GF-D8 (cell line): Measurements from ENCODE around the gene SNRNP70.
A peak's percentile ranks its signal among the peaks of the same experiment; 100 is the strongest.
"Not testable (repeated sequence)": the region's sequence is repeated elsewhere in the genome, so short reads cannot be mapped to it uniquely, and the experiment has no call there.

Source experiments
- DNase-seq: peaks from one replicate; lab custom pipeline; 2025; lab: John Stamatoyannopoulos, UW

SNRNP70 gene

DNA sequence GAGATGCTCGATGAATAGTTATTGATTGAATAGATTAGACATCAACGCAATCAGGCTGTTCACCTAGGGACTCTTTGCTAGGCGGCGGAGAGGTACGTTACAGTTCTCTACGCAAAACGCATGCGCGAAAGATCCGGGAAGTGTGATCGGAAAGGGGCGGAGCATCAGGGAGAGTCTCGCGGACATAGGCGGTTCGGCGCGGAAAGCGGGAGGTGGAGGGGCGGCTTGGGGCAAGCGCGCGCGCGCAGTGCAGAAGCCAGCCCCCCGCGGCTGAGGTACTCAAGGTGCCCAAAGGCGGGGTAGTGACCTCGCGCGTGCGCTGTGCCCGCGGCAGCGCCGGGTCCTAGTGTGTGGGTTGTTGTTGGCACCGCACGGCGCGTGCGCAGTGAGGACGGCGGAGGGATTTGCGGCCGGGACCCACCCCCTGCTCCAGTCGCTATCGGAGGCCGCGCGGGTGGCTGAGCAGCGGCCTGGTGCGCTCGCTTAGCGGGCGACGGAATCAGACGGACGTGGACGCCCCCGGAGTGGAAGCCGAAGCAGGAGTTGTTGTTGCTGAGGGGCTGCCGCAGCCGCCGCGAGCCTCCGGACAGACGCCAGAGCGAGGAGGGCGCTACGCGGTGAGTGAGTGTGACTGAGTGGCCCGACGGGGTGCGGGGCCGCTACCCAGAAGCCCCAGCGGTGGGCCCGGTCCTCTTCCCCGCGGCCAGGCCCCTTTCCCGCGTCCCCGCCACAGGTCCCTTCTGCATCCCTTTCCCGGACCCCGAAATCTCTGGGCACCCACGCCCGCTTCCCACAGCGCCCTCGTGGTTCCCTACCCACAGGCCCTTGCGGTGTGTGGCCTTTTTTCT lies at the start of gene SNRNP70:
SNRNP70 (plus strand) TSS at position 432 of the 848 bp plus-strand sequence. CDS start 964 bp downstream, outside the sequence.
- peak; percentile 96 for DNase-seq

- DNase-seq, result not testable (repeated sequence)
Observed at GRCh38 chr19:49036815-49037214, 48.4 kb upstream of the SNRNP70 start, which contains the start of gene CGB1. TSS of gene CGB1 (minus strand) at chr19:49036895. CDS start at chr19:49036711, 184 bp downstream.

DNA sequence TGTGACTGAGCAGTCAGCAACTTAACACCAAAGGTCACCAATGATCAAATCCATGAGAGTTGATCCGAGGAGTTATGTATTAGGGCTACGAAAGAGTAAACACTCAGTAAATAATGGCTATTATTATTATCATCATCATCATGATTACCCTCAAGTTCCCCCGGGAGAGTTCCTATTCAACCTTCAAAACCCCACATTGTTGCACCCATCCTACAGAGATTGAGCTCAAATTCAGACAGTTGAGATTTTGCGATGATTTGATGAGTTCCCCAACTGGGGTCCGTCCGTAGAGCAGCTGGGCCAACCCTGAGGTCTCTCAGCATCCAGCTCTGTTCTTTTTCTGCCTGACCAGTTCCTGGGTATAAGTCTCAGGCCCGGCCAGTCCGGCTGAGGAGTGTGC lies 47.1 kb upstream of the SNRNP70 start:
- not testable (repeated sequence) for DNase-seq

GRCh38 chr19:49038557-49039276 lies 46.5 kb upstream of the SNRNP70 start:
- not testable (repeated sequence) for DNase-seq

GRCh38 chr19:49039736-49040135 lies 45.5 kb upstream of the SNRNP70 start:
- DNase-seq, result not testable (repeated sequence)

GRCh38 chr19:49042177-49042576 lies 43.1 kb upstream of the SNRNP70 start:
- no peak for DNase-seq

DNA sequence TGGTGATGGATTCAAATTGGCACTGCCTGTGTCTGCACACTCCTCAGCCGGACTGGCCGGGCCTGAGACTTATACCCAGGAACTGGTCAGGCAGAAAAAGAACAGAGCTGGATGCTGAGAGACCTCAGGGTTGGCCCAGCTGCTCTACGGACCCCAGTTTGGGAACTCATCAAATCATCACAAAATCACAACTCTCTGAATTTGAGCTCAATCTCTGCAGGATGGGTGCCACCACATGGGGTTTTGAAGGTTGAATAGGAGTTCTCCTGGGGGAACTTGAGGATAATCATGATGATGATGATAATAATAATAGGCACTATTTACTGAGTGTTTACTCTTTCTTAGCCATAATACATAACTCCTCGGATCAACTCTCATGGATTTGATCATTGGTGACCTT lies 42.6 kb upstream of the SNRNP70 start:
- not testable (repeated sequence) for DNase-seq

DNA sequence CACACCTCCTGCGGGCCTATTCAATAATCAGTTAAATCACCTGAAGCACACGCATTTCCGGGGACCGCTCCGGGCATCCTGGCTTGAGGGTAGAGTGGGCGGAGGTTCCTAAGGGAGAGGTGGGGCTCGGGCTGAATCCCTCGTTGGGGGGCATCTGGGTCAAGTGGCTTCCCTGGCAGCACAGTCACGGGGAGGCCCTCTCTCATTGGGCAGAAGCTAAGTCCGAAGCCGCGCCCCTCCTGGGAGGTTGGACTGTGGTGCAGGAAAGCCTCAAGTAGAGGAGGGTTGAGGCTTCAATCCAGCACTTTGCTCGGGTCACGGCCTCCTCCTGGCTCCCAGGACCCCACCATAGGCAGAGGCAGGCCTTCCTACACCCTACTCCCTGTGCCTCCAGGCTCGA lies 41.7 kb upstream of the SNRNP70 start, which contains the start of gene CGB5:
CGB5 (plus strand) TSS at position 301 of the 400 bp plus-strand sequence. CDS start 362 bp downstream, outside the sequence.
- DNase-seq, result not testable (repeated sequence)

DNA sequence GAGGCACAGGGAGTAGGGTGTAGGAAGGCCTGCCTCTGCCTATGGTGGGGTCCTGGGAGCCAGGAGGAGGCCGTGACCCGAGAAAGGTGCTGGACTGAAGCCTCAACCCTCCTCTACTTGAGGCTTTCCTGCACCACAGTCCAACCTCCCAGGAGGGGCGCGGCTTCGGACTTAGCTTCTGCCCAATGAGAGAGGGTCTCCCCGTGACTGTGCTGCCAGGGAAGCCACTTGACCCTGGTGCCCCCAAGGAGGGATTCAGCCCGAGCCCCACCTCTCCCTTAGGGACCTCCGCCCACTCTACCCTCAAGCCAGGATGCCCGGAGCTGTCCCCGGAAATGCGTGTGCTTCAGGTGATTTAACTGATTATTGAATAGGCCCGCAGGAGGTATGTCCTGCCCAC lies 36.2 kb upstream of the SNRNP70 start, which contains the start of gene CGB8:
CGB8 (minus strand) TSS at position 101 of the 400 bp plus-strand sequence. CDS start 372 bp downstream, outside the sequence.
- DNase-seq, result not testable (repeated sequence)

GRCh38 chr19:49049834-49050233 lies 35.4 kb upstream of the SNRNP70 start:
- not testable (repeated sequence) for DNase-seq

DNA sequence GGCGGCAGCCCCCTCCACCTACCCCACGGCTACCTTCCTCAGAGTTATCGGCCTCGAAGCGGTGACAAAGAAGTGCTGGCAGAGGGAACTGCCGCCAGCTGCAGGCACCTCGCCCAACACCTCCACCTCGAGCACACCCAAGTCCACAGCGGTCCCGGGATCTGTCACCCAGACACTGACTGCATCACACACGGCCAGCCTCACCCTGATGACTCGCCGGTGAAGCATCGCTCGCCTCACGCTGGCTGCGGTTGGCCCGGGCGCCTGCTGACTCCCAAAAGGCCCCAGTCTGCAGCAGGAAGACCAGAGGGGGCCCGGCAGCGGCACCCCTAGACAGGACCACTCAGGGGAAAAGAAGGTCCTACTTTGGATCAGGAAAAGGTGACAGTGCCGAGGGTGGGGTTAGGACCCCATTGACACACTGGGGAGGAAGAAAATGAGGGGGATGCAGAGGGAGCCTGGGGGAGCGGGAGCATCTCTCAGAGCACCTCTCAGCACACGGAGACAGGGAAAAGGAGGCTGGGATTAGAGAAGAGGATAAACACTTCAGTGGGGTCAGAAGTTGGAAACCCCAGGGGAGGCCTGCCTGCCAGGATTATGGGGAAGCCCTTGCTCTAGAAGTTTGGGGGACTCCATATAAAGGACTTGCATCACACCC lies 34.7 kb upstream of the SNRNP70 start:
- DNase-seq, result not testable (repeated sequence)

DNA sequence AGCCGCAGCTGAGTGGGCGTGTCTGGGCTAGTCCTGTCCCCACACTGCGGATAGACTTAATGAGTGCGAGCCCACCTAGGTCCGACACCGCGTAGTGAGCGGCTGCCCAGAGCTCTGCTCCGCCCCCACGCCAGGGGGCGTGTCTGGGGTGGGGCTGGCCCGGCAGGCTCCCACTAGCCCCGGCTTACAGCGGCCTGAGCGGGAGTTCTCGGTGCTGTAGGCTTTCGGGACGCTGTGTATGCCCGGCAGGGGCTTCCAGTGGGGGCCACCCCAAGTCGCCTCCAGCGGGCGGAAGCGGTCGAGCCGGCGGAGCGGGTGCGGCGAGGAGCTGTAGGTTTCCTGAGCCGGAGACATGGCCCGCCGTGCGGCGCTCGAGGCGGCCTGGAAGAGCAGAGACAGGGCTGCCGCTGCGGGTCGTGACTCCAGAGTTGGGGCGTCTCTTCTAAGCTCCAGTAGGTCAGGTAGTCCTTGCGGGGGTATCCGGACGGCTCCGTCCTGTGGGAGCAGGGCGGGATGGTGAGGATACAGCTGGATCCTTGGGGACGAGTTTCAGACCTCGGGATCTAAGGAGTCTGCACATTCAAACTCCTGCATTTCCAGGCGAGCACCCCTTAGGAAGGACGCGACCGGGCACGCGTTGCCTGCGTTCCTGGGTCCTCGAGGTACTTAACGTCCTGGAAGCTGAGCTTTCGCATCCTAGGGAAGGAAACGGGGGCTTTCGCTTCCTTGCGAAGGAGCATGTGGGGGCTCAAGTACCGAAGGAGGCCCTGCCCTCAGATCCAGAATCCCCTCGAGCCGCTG lies 28.9 kb upstream of the SNRNP70 start:
- no peak for DNase-seq

DNA sequence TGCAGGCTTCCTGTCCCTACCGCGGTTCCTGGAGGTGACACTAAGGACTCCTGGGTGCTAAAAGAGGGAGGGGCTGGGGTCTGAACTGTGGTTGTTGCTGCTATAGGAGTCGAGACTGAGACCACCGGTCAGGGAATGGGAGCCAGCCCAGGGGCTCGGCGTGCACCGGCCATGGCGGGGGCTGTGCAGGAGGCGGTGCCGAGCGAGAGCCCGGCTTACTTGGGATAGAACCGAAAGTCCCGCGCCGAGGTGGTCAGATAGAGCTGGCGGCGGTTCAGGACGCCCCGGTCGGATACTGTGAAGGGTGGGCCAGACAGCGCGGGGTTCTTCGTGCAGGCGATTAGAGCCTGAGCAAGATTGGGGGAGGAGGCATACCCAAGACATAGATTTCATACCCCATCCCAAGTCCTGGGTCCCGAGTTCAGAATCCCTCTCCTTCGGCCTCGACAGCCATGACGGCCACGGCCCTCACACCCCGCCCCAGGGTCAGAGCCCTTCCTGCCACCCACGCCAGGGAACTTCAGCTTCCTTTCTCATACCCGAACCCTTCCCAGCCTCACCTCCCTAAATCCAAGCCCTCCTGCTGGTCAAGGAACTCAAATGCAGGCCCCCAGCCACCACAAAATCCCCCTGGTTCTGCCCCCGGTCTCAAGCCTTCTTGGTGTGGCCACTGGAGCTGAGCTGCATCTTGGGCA lies 28.2 kb upstream of the SNRNP70 start:
- not testable (repeated sequence) for DNase-seq

DNA sequence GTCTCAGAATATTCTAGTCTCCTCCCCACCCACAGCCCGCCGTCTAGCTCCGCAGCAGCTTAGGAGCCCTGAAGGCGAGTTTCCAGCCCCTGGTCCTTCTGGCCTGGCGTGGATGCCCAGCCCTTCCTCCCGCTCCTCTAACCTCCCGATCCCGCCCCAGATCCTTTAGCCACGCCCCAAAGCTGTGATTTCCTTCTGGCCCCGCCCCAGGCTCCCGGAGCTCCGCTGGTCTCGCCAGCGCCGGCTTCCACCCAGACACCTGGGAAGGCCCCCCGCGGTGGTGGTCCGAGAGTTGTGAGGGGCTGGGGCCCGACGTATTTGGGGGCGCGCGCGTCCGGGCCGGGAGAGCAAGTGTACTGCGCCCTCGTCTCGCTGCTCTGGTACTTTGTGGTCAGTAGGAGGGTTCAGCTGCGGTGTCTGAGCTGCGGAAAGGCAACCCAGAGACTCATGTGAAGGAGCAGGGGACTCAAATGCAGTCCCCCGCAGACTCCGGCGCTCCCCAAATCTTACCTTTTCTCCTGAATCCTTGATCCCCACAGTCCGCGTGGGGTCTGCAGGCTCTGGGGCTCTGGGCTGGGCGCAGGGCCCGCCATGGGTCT lies 27.5 kb upstream of the SNRNP70 start, which contains the start of gene CGB7:
CGB7 (minus strand) TSS at position 114 of the 599 bp plus-strand sequence. CDS start 2,374 bp downstream, outside the sequence.
- DNase-seq, result no peak

DNA sequence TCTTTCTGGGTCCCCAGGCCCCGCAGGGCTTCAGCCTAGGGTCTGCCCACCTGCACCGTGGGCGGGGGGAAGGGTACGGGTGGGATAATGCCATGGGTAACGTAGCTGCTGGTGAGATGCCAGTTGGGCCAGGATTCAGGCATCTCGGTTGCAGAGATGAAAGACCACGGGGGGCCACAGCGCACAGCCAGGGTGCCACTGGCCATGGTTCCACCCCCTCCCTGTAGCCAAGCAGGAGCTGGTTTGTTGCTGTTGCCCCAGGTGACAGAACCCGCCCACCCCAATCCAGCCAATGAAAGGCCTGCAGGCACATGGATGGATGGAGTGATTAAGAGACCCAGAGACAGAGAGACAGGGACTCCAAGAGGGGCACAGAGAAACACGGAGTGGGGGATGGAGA lies 26.7 kb upstream of the SNRNP70 start:
- DNase-seq, result no peak

DNA sequence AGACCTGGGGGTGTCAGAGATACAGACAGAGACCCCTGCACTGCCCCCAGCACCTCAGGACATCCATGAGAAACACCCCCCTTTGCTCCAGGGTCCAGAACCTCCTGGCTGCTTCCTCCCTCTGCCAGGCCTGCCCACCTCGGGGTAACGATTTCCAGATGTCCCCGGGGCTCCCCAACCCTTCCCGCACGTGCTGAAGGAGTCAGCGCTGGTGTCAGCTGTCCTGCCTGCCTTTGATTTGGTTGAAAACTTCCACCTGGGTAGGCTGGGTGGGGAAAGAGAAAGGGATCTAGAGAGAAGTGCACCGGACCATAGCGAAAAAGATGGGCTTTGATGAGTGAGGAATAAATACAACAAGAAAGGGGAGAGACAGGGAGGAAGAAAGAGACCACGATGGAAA lies 26.2 kb upstream of the SNRNP70 start:
- no peak for DNase-seq

DNA sequence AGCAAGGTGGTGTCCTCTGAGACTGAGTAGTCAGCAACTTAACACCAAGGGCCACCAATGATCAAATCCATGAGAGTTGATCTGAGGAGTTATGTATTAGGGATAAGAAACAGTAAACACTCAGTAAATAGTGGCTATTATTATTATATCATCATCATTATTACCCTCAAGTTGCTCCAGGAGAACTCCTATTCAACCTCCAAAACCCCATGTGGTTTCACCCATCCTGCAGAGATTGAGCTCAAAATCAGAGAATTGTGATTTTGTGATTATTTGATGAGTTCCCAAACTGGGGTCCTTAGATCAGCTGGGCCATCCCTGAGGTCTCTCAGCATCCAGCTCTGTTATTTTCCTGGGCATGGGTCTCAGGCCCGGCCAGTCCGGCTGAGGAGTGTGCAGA lies 24.3 kb upstream of the SNRNP70 start:
- no peak for DNase-seq

GRCh38 chr19:49061445-49061844 lies 23.8 kb upstream of the SNRNP70 start:
- DNase-seq, result no peak

GRCh38 chr19:49064029-49064629 lies 21.1 kb upstream of the SNRNP70 start:
- DNase-seq, result no peak
